Measurements from ENCODE around the gene TBX2. TPM values are rescaled to one million over a fixed set of nuclear protein-coding genes. Genes with fewer than 3 reads are reported as not detected.

The TBX2 gene
- total RNA-seq, 2 donors from 2014 or later = 0.10 to 0.44 TPM

GRCh38 chr17:61403801-61404662 is 4.4 kb downstream of the TBX2 start:
- no peak for DNase-seq
- Mint-ChIP-seq H3K36me3 (ENCODE audit: insufficient read depth in 2 of 2) (peaks cover 0 to 2% of the 10 kb centered on the region in 2 donors), H3K27ac (no peak overlapping the region), H3K4me3 (peak overlapping the region; percentile 69 to 89), H3K9me3 (no peaks in the 10 kb centered on the region), H3K27me3 (ENCODE audit: low read depth) (peaks cover 64% of the 10 kb centered on the region), H3K4me1 (ENCODE audit: low read depth) (peaks cover 43% of the 10 kb centered on the region)
- no peak for ATAC-seq (replicated peaks in 1 of 2)

GRCh38 chr17:61404663-61404912 is 4.9 kb downstream of the TBX2 start:
- peak overlapping the region; percentile 69 to 89 for H3K4me3 Mint-ChIP-seq
- DNase-seq = no peak
- H3K4me1 Mint-ChIP-seq (ENCODE audit: low read depth) = peaks cover 43% of the 10 kb centered on the region
- H3K27ac Mint-ChIP-seq = no peak overlapping the region
- no peak for ATAC-seq (replicated peaks in 1 of 2)
- H3K27me3 Mint-ChIP-seq (ENCODE audit: low read depth) = peaks cover 65% of the 10 kb centered on the region
- peaks cover 0 to 2% of the 10 kb centered on the region in 2 donors for H3K36me3 Mint-ChIP-seq (ENCODE audit: insufficient read depth in 2 of 2)
- H3K9me3 Mint-ChIP-seq = no peaks in the 10 kb centered on the region

- DNase-seq (no peak), ATAC-seq (replicated peaks in 1 of 2) (no peak)
- H3K27me3 Mint-ChIP-seq (ENCODE audit: low read depth) = peaks cover 68% of the 10 kb centered on the region
- no peak overlapping the region for H3K27ac Mint-ChIP-seq
- H3K36me3 Mint-ChIP-seq (ENCODE audit: insufficient read depth in 2 of 2) = peaks cover 0 to 2% of the 10 kb centered on the region in 2 donors
- H3K4me1 Mint-ChIP-seq (ENCODE audit: low read depth) = peaks cover 45% of the 10 kb centered on the region
- H3K9me3 Mint-ChIP-seq = no peaks in the 10 kb centered on the region
- H3K4me3 Mint-ChIP-seq = peak overlapping the region; percentile 48 to 53
These were observed 5.5 kb downstream of the TBX2 start for GRCh38 chr17:61404913-61405685.

- peaks cover 50% of the 10 kb centered on the region for H3K4me1 Mint-ChIP-seq (ENCODE audit: low read depth)
- H3K4me3 Mint-ChIP-seq = no peak overlapping the region
- no peak for ATAC-seq (replicated peaks in 1 of 2)
- H3K9me3 Mint-ChIP-seq = no peaks in the 10 kb centered on the region
- H3K27me3 Mint-ChIP-seq (ENCODE audit: low read depth) = peaks cover 74% of the 10 kb centered on the region
- H3K27ac Mint-ChIP-seq = no peak overlapping the region
- H3K36me3 Mint-ChIP-seq (ENCODE audit: insufficient read depth in 2 of 2) = no peaks in the 10 kb centered on the region
- no peak for DNase-seq
These were observed 6.3 kb downstream of the TBX2 start for GRCh38 chr17:61405686-61406536.

- H3K36me3 Mint-ChIP-seq (ENCODE audit: insufficient read depth in 2 of 2) = no peaks in the 10 kb centered on the region
- H3K27ac Mint-ChIP-seq = no peak overlapping the region
- peaks cover 44% of the 10 kb centered on the region for H3K4me1 Mint-ChIP-seq (ENCODE audit: low read depth)
- DNase-seq = no peak
- no peak for ATAC-seq (replicated peaks in 1 of 2)
- H3K4me3 Mint-ChIP-seq = no peak overlapping the region
- no peaks in the 10 kb centered on the region for H3K9me3 Mint-ChIP-seq
- H3K27me3 Mint-ChIP-seq (ENCODE audit: low read depth) = peaks cover 68% of the 10 kb centered on the region
These were observed 6.8 kb downstream of the TBX2 start for GRCh38 chr17:61406537-61406845.

GRCh38 chr17:61406971-61407911 is 7.6 kb downstream of the TBX2 start:
- no peaks in the 10 kb centered on the region for H3K9me3 Mint-ChIP-seq
- DNase-seq = no peak
- H3K4me1 Mint-ChIP-seq (ENCODE audit: low read depth) = peaks cover 42% of the 10 kb centered on the region
- H3K27ac Mint-ChIP-seq = no peak overlapping the region
- peaks cover 63% of the 10 kb centered on the region for H3K27me3 Mint-ChIP-seq (ENCODE audit: low read depth)
- no peak for ATAC-seq (replicated peaks in 1 of 2)
- H3K36me3 Mint-ChIP-seq (ENCODE audit: insufficient read depth in 2 of 2) = no peaks in the 10 kb centered on the region
- H3K4me3 Mint-ChIP-seq = no peak overlapping the region

- DNase-seq = no peak
- peaks cover 30% of the 10 kb centered on the region for H3K4me1 Mint-ChIP-seq (ENCODE audit: low read depth)
- peaks cover 51% of the 10 kb centered on the region for H3K27me3 Mint-ChIP-seq (ENCODE audit: low read depth)
- no peaks in the 10 kb centered on the region for H3K9me3 Mint-ChIP-seq
- no peaks in the 10 kb centered on the region for H3K36me3 Mint-ChIP-seq (ENCODE audit: insufficient read depth in 2 of 2)
- no peak for ATAC-seq (replicated peaks in 1 of 2)
- H3K27ac Mint-ChIP-seq = no peak overlapping the region
- peak overlapping the region; percentile 71 to 75 for H3K4me3 Mint-ChIP-seq
These were observed 8.8 kb downstream of the TBX2 start for GRCh38 chr17:61408151-61409041.

GRCh38 chr17:61409301-61410112 is 9.9 kb downstream of the TBX2 start:
- Mint-ChIP-seq H3K4me1 (ENCODE audit: low read depth) (peaks cover 22% of the 10 kb centered on the region), H3K27me3 (ENCODE audit: low read depth) (peaks cover 42% of the 10 kb centered on the region), H3K4me3 (peak overlapping the region; percentile 75 to 79), H3K9me3 (no peaks in the 10 kb centered on the region), H3K36me3 (ENCODE audit: insufficient read depth in 2 of 2) (no peaks in the 10 kb centered on the region), H3K27ac (no peak overlapping the region)
- DNase-seq (peak; percentile 65 to 71), ATAC-seq (replicated peaks in 1 of 2) (peak; percentile 48 to 53)

- Mint-ChIP-seq H3K27me3 (ENCODE audit: low read depth) (peaks cover 42% of the 10 kb centered on the region), H3K27ac (no peak overlapping the region), H3K4me1 (ENCODE audit: low read depth) (peaks cover 22% of the 10 kb centered on the region), H3K4me3 (peak overlapping the region; percentile 73 to 79), H3K36me3 (ENCODE audit: insufficient read depth in 2 of 2) (no peaks in the 10 kb centered on the region), H3K9me3 (no peaks in the 10 kb centered on the region)
- DNase-seq (peak; percentile 86), ATAC-seq (replicated peaks in 1 of 2) (peak; percentile 61 to 62)
These were observed 10.7 kb downstream of the TBX2 start for GRCh38 chr17:61410141-61411010.

- Mint-ChIP-seq H3K9me3 (no peaks in the 10 kb centered on the region), H3K27me3 (ENCODE audit: low read depth) (peaks cover 42% of the 10 kb centered on the region), H3K36me3 (ENCODE audit: insufficient read depth in 2 of 2) (no peaks in the 10 kb centered on the region), H3K4me1 (ENCODE audit: low read depth) (peaks cover 22% of the 10 kb centered on the region), H3K4me3 (peak overlapping the region; percentile 83 to 84), H3K27ac (no peak overlapping the region)
- no peak for DNase-seq
- no peak for ATAC-seq (replicated peaks in 1 of 2)
These were observed 11.3 kb downstream of the TBX2 start for GRCh38 chr17:61411011-61411260.
